Ovary (tissue), 9 donors: ENCODE measurements around the gene CCDC85B. TPM values are rescaled to one million over a fixed set of nuclear protein-coding genes. Genes with fewer than 3 reads are reported as not detected.

ENCODE experiments used
- DNase-seq, 5 donors: peaks; one replicate each; pipeline ENCODE4 v3.0.0-alpha.2; 2019 to 2020
- H3K27ac ChIP-seq, 2 donors: fragments of 200-600 bp; one replicate each; pipeline versions ENCODE4 v1.5.1 to v1.8.0; 2019 to 2022
- H3K27me3 ChIP-seq: fragments of 200-600 bp; one replicate; pipeline ENCODE4 v1.8.0; 2022
- H3K36me3 ChIP-seq: fragments of 200-600 bp; sonication (generic); one replicate; pipeline ENCODE4 v1.5.1; 2019
- H3K4me1 ChIP-seq: one replicate; pipeline ENCODE4 v1.8.1; 2013; ENCODE audit warnings: mild to moderate bottlenecking, moderate library complexity; ENCODE audit not compliant: insufficient read depth
- H3K4me3 ChIP-seq: fragments of 200-600 bp; sonication (generic); one replicate; pipeline ENCODE4 v1.5.1; 2017
- H3K9me3 ChIP-seq, 2 donors: fragments of 200-600 bp in 1 of 2; sonication (generic) in 1 of 2; one replicate each; pipeline versions ENCODE4 v1.5.1 to v1.8.1; 2013 to 2019; ENCODE audit warnings: mild to moderate bottlenecking in 1 of 2, moderate library complexity in 1 of 2
- EP300 ChIP-seq: sonication (generic); formaldehyde crosslinking; IDR thresholded peaks from one replicate; pipeline ENCODE4 v1.6.1; 2017; ENCODE audit warnings: antibody characterized with exemption
- POLR2A ChIP-seq: fragments of 450-650 bp; IDR thresholded peaks from one replicate; pipeline ENCODE4 v1.6.1; 2017; ENCODE audit warnings: antibody characterized with exemption, mild to moderate bottlenecking, moderate library complexity
- WGBS, 3 donors: extraction: QIAGEN DNeasy Blood & Tissue Kit in 1 of 3; methylation state at CpG; one replicate each; pipeline versions ENCODE4 v1.1.5 to v1.1.7; 2013 to 2017; 5-methylcytosine and 5-hydroxymethylcytosine counted together
- intact Hi-C, 4 donors: fragments of 100-400 bp; cut with DNase I; formaldehyde crosslinking; loops; one replicate each; pipeline versions ENCODE4 v1.11.0 to v1.15.1; 2022 to 2023
- polyA plus RNA-seq, 2 donors: library from polyadenylated mRNA; stranded (reverse); fragments of 200-250 nt in 1 of 2; fragments of 350-450 nt in 1 of 2; fragmentation: Illumina TruSeq in 1 of 2; extraction: RNeasy Lipid Tissue Mini Kit (QIAGEN cat#74804) in 1 of 2; gene quantifications; one replicate each; pipeline ENCODE4 v1.2.3, GENCODE V29; 2013 to 2014
- total RNA-seq, 7 donors: library from RNA; depleted of rRNA in 2 of 7; stranded (reverse); fragments of >200 nt in 2 of 7; fragmentation: NEBNext Ultra II Directional in 3 of 7; extraction: Animal tissue kit (Norgen Biotek cat#: 25700) in 3 of 7; gene quantifications; one replicate each; pipeline versions ENCODE4 v1.1.0 to v1.2.4, GENCODE V29; 2016 to 2023
- TF ChIP-seq, protein P1 (sequence below), 3 donors: fragments of 450-650 bp in 2 of 3; fragments of 200-600 bp in 1 of 3; IDR thresholded peaks; one replicate each; pipeline versions ENCODE4 v1.5.1 to v1.8.0; 2016 to 2022; ENCODE audit warnings: antibody characterized with exemption in 3 of 3, mild to moderate bottlenecking in 1 of 3
- donor health status: DM: no; HTN: no; CAD: no; lungs with moderate emphysema.
- donor health status: DM: no; HTN: no; CAD: no.
- donor health status: Bipolar disorder and iron deficiency.
- donor health status: DM: yes; HTN: yes; CAD: no.
- donor health status: DM: no; HTN: no; CAD: no.
- donor health status: DM: yes; HTN: yes; CAD: no.

CCDC85B gene
- total and polyA plus RNA-seq, 9 donors: 31.5 to 85.0 (median 55.6) TPM; not detected in 1

DNA sequence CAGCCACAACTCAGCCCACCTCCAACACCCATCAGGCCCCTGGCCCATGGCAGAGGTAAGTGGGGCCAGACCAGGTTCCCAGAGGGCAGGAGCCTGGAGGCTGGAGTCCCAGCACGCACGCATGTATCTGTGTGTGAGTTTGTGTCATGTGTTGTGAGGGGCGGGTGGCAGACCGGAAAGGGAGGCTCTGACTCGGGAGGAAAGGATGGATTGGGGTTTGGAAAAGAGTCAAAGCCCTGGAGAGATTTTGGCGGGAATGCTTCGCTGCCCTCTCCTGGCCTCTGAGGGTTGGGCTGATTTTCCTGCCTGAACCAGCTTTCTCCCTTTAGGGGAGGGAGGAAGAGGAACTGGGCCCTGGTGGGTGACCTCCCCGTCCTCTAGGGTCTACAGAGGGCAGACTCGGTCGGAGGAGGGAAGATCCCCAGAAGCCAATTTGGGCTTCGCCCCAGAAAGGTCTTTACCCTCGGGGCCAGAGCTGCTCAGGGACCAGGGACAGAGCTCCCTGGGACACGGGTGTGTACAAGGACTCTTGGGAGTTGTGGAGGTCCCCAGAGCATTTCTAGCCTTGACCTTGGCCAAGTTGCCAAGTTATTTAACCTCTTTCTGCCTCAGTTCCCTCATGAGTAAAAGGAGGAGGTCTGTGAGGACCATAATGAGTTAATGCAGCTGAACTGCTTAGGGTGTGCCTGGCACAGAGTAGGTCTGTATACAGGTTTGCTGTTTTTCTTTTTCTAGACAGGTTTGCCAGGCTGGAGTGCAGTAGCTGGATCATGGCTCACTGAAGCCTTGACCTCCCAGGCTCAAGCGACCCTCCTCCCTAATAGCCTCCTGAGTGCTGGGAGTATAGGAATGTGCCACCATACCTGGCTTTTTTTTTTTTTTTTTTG is 21.5 kb downstream of the CCDC85B start:
- Histone ChIP-seq H3K27me3 (no peaks in the 10 kb centered on the region), H3K9me3 (no peaks in the 10 kb centered on the region), H3K4me1 (peaks cover 28% of the 10 kb centered on the region), H3K4me3 (no peak overlapping the region), H3K36me3 (no peaks in the 10 kb centered on the region), H3K27ac (no peak overlapping the region)
- 11 to 16% (median 15%) methylated on average over 14 of the region's 14 CpGs for WGBS, 3 donors
- TF ChIP-seq, protein P1, sequence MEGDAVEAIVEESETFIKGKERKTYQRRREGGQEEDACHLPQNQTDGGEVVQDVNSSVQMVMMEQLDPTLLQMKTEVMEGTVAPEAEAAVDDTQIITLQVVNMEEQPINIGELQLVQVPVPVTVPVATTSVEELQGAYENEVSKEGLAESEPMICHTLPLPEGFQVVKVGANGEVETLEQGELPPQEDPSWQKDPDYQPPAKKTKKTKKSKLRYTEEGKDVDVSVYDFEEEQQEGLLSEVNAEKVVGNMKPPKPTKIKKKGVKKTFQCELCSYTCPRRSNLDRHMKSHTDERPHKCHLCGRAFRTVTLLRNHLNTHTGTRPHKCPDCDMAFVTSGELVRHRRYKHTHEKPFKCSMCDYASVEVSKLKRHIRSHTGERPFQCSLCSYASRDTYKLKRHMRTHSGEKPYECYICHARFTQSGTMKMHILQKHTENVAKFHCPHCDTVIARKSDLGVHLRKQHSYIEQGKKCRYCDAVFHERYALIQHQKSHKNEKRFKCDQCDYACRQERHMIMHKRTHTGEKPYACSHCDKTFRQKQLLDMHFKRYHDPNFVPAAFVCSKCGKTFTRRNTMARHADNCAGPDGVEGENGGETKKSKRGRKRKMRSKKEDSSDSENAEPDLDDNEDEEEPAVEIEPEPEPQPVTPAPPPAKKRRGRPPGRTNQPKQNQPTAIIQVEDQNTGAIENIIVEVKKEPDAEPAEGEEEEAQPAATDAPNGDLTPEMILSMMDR (IDR thresholded peaks at IDR 0.05): peak in 2 of 3 donors; percentile 40 to 42
- no peak for TF ChIP-seq POLR2A
- TF ChIP-seq EP300: no peak
- DNase-seq: peak; percentile 72 to 82 (median 73)
- intact Hi-C loops: no loop called here

DNA sequence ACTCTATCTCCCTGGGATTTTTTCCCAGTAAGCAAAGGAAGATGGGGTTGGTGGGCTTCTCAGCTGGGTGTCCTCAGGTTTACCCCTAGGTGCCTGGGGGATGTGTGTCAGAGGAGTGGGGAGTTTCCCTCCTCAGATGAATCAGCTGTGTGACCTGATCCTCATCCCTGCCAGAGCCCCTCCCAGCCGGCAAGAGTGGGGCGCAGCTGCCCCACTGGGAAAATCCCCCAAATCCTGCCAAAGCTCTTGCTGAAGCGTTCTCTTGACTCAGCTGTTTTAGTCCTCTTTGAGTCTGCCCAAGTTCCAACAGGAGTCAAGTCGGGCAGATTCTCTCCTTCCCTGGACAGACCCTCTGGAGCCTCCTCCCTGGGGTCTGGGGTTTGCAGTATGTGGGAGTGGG is 22.4 kb downstream of the CCDC85B start:
- 34 to 42% (median 40%) methylated on average over 4 of the region's 4 CpGs for WGBS, 3 donors
- no peaks in the 10 kb centered on the region for H3K36me3 ChIP-seq
- no peaks in the 10 kb centered on the region for H3K27me3 ChIP-seq
- DNase-seq: no peak
- H3K4me1 ChIP-seq: peaks cover 36% of the 10 kb centered on the region
- H3K4me3 ChIP-seq: no peak overlapping the region
- TF ChIP-seq POLR2A: no peak
- TF ChIP-seq, protein P1 (IDR thresholded peaks at IDR 0.05): no peak
- no peak for TF ChIP-seq EP300
- H3K9me3 ChIP-seq: no peaks in the 10 kb centered on the region
- intact Hi-C loops: no loop called here
- no peak overlapping the region for H3K27ac ChIP-seq

DNA sequence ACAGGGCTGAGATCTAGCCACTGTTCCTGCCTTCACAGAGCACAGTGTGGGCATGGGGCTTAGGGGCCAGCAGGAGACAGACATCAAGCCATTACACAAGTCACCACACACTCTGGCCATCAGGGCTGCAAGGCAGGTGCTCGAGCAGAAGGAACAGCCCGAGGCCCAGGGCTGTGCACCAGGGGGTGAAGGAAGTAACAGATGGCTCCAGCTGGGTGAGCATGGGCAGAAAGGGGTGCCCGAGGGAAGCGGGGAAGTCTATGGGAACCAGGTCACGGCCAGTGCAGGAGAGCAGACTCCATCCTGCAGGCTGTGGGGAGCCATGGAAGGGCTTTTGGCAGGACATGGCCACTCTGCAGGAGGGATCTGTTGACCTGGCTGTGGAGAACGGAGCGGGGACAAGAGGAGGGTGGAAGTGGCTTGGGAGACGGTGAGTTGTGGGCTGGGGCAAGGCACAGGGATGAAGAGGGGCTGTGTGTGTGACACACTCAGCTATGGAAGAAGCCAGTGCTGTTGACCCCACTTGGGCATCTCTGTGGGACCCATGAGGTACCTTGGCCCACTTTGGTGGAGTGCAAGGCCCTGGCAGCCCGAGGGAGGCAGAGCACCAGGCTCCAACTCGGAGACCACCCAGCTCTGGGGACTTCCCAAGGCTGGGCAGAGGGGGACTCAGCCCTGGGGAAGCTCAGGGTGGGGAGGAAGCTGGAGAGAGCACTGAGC is 24.8 kb downstream of the CCDC85B start:
- WGBS, 3 donors: 29 to 46% (median 29%) methylated on average over 10 of the region's 10 CpGs
- Histone ChIP-seq H3K9me3 (no peaks in the 10 kb centered on the region), H3K4me3 (no peak overlapping the region), H3K27me3 (no peaks in the 10 kb centered on the region), H3K27ac (peak overlapping the region; percentile 58 to 79), H3K4me1 (peaks cover 42% of the 10 kb centered on the region), H3K36me3 (no peaks in the 10 kb centered on the region)
- DNase-seq: peak in 1 of 5 donors; percentile 41
- TF ChIP-seq POLR2A: no peak
- TF ChIP-seq, protein P1 (IDR thresholded peaks at IDR 0.05): no peak
- no peak for TF ChIP-seq EP300
- intact Hi-C loops: no loop called here

DNA sequence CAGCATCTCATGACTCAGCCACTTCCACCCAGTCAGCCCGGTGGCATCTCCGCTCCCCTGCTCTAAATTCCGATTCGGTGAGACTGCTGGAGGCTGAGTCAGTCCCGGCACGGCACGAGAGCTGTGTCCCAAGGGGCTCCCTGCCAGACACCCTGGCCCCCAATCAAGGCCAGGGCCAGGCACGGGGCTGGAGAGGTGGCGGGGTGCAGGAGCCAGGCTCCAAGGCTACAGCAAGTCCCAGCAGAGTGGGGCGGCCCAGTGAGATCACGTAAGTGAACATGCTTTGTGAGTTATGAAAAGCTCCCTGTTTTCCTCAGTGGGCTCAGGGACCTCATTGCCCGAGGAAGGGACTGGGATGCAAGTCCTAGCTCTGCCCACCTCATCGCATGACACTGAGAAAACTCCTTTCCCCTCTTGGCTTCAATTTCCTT is 25.4 kb downstream of the CCDC85B start:
- Histone ChIP-seq H3K4me1 (peaks cover 46% of the 10 kb centered on the region), H3K9me3 (no peaks in the 10 kb centered on the region), H3K36me3 (no peaks in the 10 kb centered on the region), H3K27ac (peak overlapping the region; percentile 58 to 79), H3K4me3 (no peak overlapping the region), H3K27me3 (no peaks in the 10 kb centered on the region)
- TF ChIP-seq POLR2A: no peak
- TF ChIP-seq, protein P1 (IDR thresholded peaks at IDR 0.05): no peak
- TF ChIP-seq EP300: no peak
- 5 to 10% (median 8%) methylated on average over 13 of the region's 13 CpGs for WGBS, 3 donors
- peak; percentile 83 to 91 (median 86) for DNase-seq
- intact Hi-C loops: no loop called here
